ENCODE measurements around the gene REEP3.
"Not testable (repeated sequence)": the region's sequence is repeated elsewhere in the genome, so short reads cannot be mapped to it uniquely, and the experiment has no call there.

Gene REEP3

GRCh38 chr10:63520500-63521415, at the start of gene REEP3:
REEP3 (plus strand) TSS chr10:63521401; CDS start chr10:63521546, 145 bp downstream.
- peak; percentile 12 to 30 for DNase-seq

- DNase-seq, result no peak
Observed at GRCh38 chr10:63474488-63474887, 46.7 kb upstream of the REEP3 start.

GRCh38 chr10:63477927-63478326, 43.3 kb upstream of the REEP3 start:
- no peak for DNase-seq

- no peak for DNase-seq
Observed at GRCh38 chr10:63478564-63478963, 42.6 kb upstream of the REEP3 start.

GRCh38 chr10:63480237-63480636, 41.0 kb upstream of the REEP3 start:
- DNase-seq, result no peak

- no peak for DNase-seq
Observed at GRCh38 chr10:63481815-63482421, 39.3 kb upstream of the REEP3 start.

GRCh38 chr10:63483983-63484382, 37.2 kb upstream of the REEP3 start:
- no peak for DNase-seq

- no peak for DNase-seq
Observed at GRCh38 chr10:63487990-63488389, 33.2 kb upstream of the REEP3 start.

- no peak for DNase-seq
Observed at GRCh38 chr10:63489838-63490237, 31.4 kb upstream of the REEP3 start.

- DNase-seq, result no peak
Observed at GRCh38 chr10:63491588-63492316, 29.4 kb upstream of the REEP3 start.

GRCh38 chr10:63492317-63492690, 28.9 kb upstream of the REEP3 start:
- not testable (repeated sequence) for DNase-seq

GRCh38 chr10:63493004-63493403, 28.2 kb upstream of the REEP3 start:
- no peak for DNase-seq

- no peak for DNase-seq
Observed at GRCh38 chr10:63494951-63495350, 26.2 kb upstream of the REEP3 start.

- no peak for DNase-seq
Observed at GRCh38 chr10:63496561-63496960, 24.6 kb upstream of the REEP3 start.

GRCh38 chr10:63497321-63497720, 23.9 kb upstream of the REEP3 start:
- DNase-seq, result no peak

- DNase-seq, result no peak
Observed at GRCh38 chr10:63498665-63499064, 22.5 kb upstream of the REEP3 start.

- DNase-seq, result not testable (repeated sequence)
Observed at GRCh38 chr10:63500551-63500950, 20.6 kb upstream of the REEP3 start.

GRCh38 chr10:63501954-63502353, 19.2 kb upstream of the REEP3 start:
- DNase-seq, result no peak

- DNase-seq, result no peak
Observed at GRCh38 chr10:63502832-63503231, 18.4 kb upstream of the REEP3 start.

- DNase-seq, result no peak
Observed at GRCh38 chr10:63503395-63503794, 17.8 kb upstream of the REEP3 start.

GRCh38 chr10:63504145-63504881, 16.9 kb upstream of the REEP3 start:
- DNase-seq, result no peak

- DNase-seq, result no peak
Observed at GRCh38 chr10:63505562-63505961, 15.6 kb upstream of the REEP3 start.

- DNase-seq, result no peak
Observed at GRCh38 chr10:63506554-63506953, 14.6 kb upstream of the REEP3 start.
